Liver (tissue), 9 donors: ENCODE data around the gene ANGEL2. TPM values are rescaled to one million over a fixed set of nuclear protein-coding genes. Genes with fewer than 3 reads are reported as not detected.

Experiments used
- DNase-seq: peaks from one replicate; pipeline ENCODE4 v3.0.0-alpha.2; 2017; ENCODE audit warnings: low spot score
- H3K27ac ChIP-seq, 2 donors: one replicate each; pipeline ENCODE4 v1.7.0; 2013; ENCODE audit warnings: inconsistent platforms in 2 of 2, low read length in 2 of 2, control low read depth in 1 of 2, low read depth in 1 of 2, mild to moderate bottlenecking in 1 of 2
- H3K27me3 ChIP-seq, 4 donors: one replicate each; pipeline versions ENCODE4 v1.6.1 to v1.7.0; 2013; ENCODE audit warnings: low read length in 3 of 4, inconsistent platforms in 1 of 4, mild to moderate bottlenecking in 1 of 4, moderate library complexity in 1 of 4; ENCODE audit not compliant: control insufficient read depth in 4 of 4, insufficient read depth in 4 of 4
- H3K36me3 ChIP-seq, 4 donors: one replicate each; pipeline versions ENCODE4 v1.6.1 to v1.7.0; 2013; ENCODE audit warnings: low read length in 3 of 4, mild to moderate bottlenecking in 3 of 4, low read depth in 1 of 4, moderate library complexity in 1 of 4; ENCODE audit not compliant: control insufficient read depth in 4 of 4, insufficient read depth in 3 of 4
- H3K4me1 ChIP-seq, 4 donors: one replicate each; pipeline versions ENCODE4 v1.6.1 to v1.7.0; 2013; ENCODE audit warnings: low read length in 3 of 4, mild to moderate bottlenecking in 3 of 4, moderate library complexity in 1 of 4; ENCODE audit not compliant: control insufficient read depth in 4 of 4, insufficient read depth in 4 of 4
- H3K4me3 ChIP-seq, 3 donors: one replicate each; pipeline versions ENCODE4 v1.6.1 to v1.7.0; 2013; ENCODE audit warnings: low read length in 3 of 3, control low read depth in 1 of 3, low read depth in 1 of 3, mild to moderate bottlenecking in 1 of 3
- H3K9ac ChIP-seq, 2 donors: one replicate each; pipeline ENCODE4 v1.7.0; 2013; ENCODE audit warnings: low read length in 2 of 2, mild to moderate bottlenecking in 2 of 2, moderate library complexity in 2 of 2, control low read depth in 1 of 2, low read depth in 1 of 2
- H3K9me3 ChIP-seq, 4 donors: one replicate each; pipeline versions ENCODE4 v1.6.1 to v1.7.0; 2013; ENCODE audit warnings: low read length in 3 of 4; ENCODE audit not compliant: control insufficient read depth in 4 of 4
- ATF3 ChIP-seq: IDR thresholded peaks from 2 replicates; pipeline ENCODE4 v1.6.1; 2016; ENCODE audit warnings: antibody characterized with exemption
- CTCF ChIP-seq: fragments of 150-350 bp; IDR thresholded peaks from 2 replicates; pipeline ENCODE4 v1.5.1; 2017; ENCODE audit warnings: improper control_type of control experiment, low read depth, low read length; ENCODE audit not compliant: missing input control
- EGR1 ChIP-seq, 2 donors: IDR thresholded peaks; 2 replicates each; pipeline ENCODE4 v1.6.1; 2016 to 2018; ENCODE audit warnings: antibody characterized with exemption in 2 of 2, low read depth in 2 of 2
- FOXA1 ChIP-seq: IDR thresholded peaks from 2 replicates; pipeline ENCODE4 v1.6.1; 2016; ENCODE audit warnings: antibody characterized with exemption
- FOXA2 ChIP-seq: IDR thresholded peaks from 2 replicates; pipeline ENCODE4 v1.6.1; 2016; ENCODE audit warnings: antibody characterized with exemption
- GABPA ChIP-seq, 2 donors: IDR thresholded peaks in 1 of 2; conservative IDR thresholded peaks in 1 of 2; 2 replicates each; pipeline ENCODE4 v1.6.1; 2016; ENCODE audit warnings: antibody characterized with exemption in 2 of 2, mild to moderate bottlenecking in 1 of 2, moderate library complexity in 1 of 2
- HNF4A ChIP-seq, 2 donors: conservative IDR thresholded peaks; 2 replicates each; pipeline ENCODE4 v1.6.1; 2016; ENCODE audit warnings: antibody characterized with exemption in 2 of 2, mild to moderate bottlenecking in 2 of 2
- HNF4G ChIP-seq: IDR thresholded peaks from 2 replicates; pipeline ENCODE4 v1.6.1; 2016; ENCODE audit warnings: antibody characterized with exemption
- NR2F2 ChIP-seq: IDR thresholded peaks from 2 replicates; pipeline ENCODE4 v1.6.1; 2016; ENCODE audit warnings: antibody characterized with exemption
- RAD21 ChIP-seq, 2 donors: IDR thresholded peaks; 2 replicates each; pipeline ENCODE4 v1.6.1; 2016; ENCODE audit warnings: antibody characterized with exemption in 2 of 2, mild to moderate bottlenecking in 2 of 2
- REST ChIP-seq: IDR thresholded peaks from 2 replicates; pipeline ENCODE4 v1.6.1; 2016; ENCODE audit warnings: antibody characterized with exemption, mild to moderate bottlenecking
- RXRA ChIP-seq, 2 donors: IDR thresholded peaks; 2 replicates each; pipeline ENCODE4 v1.6.1; 2017 to 2018; ENCODE audit warnings: antibody characterized with exemption in 2 of 2, mild to moderate bottlenecking in 1 of 2
- SP1 ChIP-seq: IDR thresholded peaks from 2 replicates; pipeline ENCODE4 v1.6.1; 2018; ENCODE audit warnings: antibody characterized with exemption, mild to moderate bottlenecking
- TAF1 ChIP-seq: conservative IDR thresholded peaks from 2 replicates; pipeline ENCODE4 v1.6.1; 2016; ENCODE audit warnings: antibody characterized with exemption, mild to moderate bottlenecking
- YY1 ChIP-seq: IDR thresholded peaks from 2 replicates; pipeline ENCODE4 v1.6.1; 2016; ENCODE audit warnings: antibody characterized with exemption, mild to moderate bottlenecking
- ZBTB33 ChIP-seq: IDR thresholded peaks from 2 replicates; pipeline ENCODE4 v1.6.1; 2016; ENCODE audit warnings: antibody characterized with exemption
- WGBS: extraction: QIAGEN DNeasy Blood & Tissue Kit; methylation state at CpG from one replicate; pipeline ENCODE4 v1.1.7; 2013; 5-methylcytosine and 5-hydroxymethylcytosine counted together
- polyA plus RNA-seq, 2 donors: library from polyadenylated mRNA; stranded (reverse) in 1 of 2; unstranded in 1 of 2; fragments of 200-250 nt in 1 of 2; fragments of >200 nt in 1 of 2; fragmentation: Nextera tagmentation in 1 of 2; extraction: Ambion mirVana in 1 of 2; gene quantifications; one replicate each; pipeline versions ENCODE4 v1.2.1 to v1.2.3, GENCODE V29; 2013 to 2015
- total RNA-seq, 2 donors: library from RNA; depleted of rRNA; stranded (reverse); fragments of >200 nt; gene quantifications; one replicate each; pipeline ENCODE4 v1.2.3, GENCODE V29; 2014
- donor health status: healthy.
- donor health status: healthy.
- donor health status: healthy.
- donor health status: healthy.
- donor health status: healthy.

The ANGEL2 gene
- total and polyA plus RNA-seq, 4 donors, result 8.2 to 31.1 (median 16.4) TPM

- TF ChIP-seq EGR1 (IDR thresholded peaks at IDR 0.05; ENCODE audit: low read depth in 2 of 2) (no peak), HNF4A (conservative IDR thresholded peaks at IDR 0.05) (no peak), NR2F2 (no peak), GABPA (IDR thresholded peaks at IDR 0.05 in 1 of 2, conservative IDR thresholded peaks at IDR 0.05 in 1 of 2) (no peak), YY1 (no peak), RAD21 (IDR thresholded peaks at IDR 0.05) (no peak), RXRA (IDR thresholded peaks at IDR 0.05) (no peak), TAF1 (no peak), CTCF (no peak), FOXA1 (no peak), SP1 (no peak), ZBTB33 (no peak), HNF4G (no peak), REST (no peak), FOXA2 (no peak), ATF3 (no peak)
- WGBS, result 95% methylated on average over 6 of the region's 6 CpGs
- no peaks in the 10 kb centered on the region for H3K9me3 ChIP-seq
- H3K9ac ChIP-seq, result no peak overlapping the region
- DNase-seq, result no peak
- H3K36me3 ChIP-seq, result no peaks in the 10 kb centered on the region
- no peaks in the 10 kb centered on the region for H3K4me1 ChIP-seq
- H3K27ac ChIP-seq, result no peak overlapping the region
- H3K4me3 ChIP-seq, result no peak overlapping the region
- H3K27me3 ChIP-seq, result peaks cover 0 to 8% (median 0%) of the 10 kb centered on the region in 4 donors
Measured at GRCh38 chr1:212964102-212964501, 51.6 kb downstream of the ANGEL2 start.

GRCh38 chr1:212962509-212962908 is 53.2 kb downstream of the ANGEL2 start:
- Histone ChIP-seq H3K27me3 (peaks cover 0 to 5% (median 0%) of the 10 kb centered on the region in 4 donors), H3K9me3 (no peaks in the 10 kb centered on the region), H3K36me3 (no peaks in the 10 kb centered on the region), H3K27ac (no peak overlapping the region), H3K9ac (no peak overlapping the region), H3K4me1 (no peaks in the 10 kb centered on the region), H3K4me3 (no peak overlapping the region)
- TF ChIP-seq RXRA (IDR thresholded peaks at IDR 0.05), result no peak
- 91% methylated on average over 5 of the region's 5 CpGs for WGBS
- DNase-seq, result no peak
